Bronchial smooth muscle cell (primary cell): Measurements from ENCODE around the gene PKDCC. TPM values are rescaled to one million over a fixed set of nuclear protein-coding genes. Genes with fewer than 3 reads are reported as not detected.

Experiments used
- total RNA-seq: library from RNA; depleted of rRNA; stranded (reverse); fragments of >200 nt; gene quantifications from 2 replicates; pipeline ENCODE4 v1.2.1, GENCODE V29; 2014

PKDCC gene, protein sequence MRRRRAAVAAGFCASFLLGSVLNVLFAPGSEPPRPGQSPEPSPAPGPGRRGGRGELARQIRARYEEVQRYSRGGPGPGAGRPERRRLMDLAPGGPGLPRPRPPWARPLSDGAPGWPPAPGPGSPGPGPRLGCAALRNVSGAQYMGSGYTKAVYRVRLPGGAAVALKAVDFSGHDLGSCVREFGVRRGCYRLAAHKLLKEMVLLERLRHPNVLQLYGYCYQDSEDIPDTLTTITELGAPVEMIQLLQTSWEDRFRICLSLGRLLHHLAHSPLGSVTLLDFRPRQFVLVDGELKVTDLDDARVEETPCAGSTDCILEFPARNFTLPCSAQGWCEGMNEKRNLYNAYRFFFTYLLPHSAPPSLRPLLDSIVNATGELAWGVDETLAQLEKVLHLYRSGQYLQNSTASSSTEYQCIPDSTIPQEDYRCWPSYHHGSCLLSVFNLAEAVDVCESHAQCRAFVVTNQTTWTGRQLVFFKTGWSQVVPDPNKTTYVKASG
- 30.3 and 53.1 TPM in 2 replicates for total RNA-seq

DNA sequence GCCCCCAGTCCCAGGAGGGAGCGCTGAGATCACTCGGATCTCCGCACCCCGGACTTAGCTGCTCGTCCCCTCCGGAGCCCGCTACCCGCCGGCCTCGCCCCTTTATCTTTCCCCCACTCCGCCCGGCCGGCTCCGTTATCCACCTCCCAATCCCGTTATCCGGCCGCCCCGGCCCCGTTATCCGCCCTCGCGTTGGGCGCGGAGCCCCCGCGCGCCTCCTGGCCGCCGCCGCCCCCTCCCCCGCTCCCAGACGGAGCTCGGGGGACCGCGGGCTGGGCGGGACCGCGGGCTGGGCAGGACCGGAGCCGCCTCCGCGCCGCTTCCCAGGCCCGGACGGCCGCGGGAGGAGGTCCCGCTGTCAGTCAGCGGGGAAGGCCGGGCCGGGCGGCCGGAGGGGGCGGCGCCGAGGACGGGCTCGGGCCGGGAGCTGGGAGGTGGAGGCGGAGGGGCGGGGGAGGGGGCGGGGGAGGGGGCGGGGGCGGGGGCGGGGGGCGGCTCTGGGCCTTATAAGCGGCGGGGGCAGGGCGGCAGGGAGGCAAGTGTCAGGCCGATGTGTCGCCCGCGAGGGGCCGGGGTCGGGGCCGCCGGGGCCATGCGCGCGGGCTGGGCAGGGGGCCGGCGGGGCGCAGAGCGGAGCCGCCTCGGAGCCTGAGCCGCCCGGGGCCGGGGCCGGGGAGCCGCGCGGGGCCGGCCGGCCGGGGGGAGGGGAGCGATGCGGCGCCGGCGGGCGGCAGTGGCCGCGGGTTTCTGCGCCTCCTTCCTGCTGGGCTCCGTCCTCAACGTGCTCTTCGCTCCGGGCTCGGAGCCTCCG lies at the start of gene PKDCC:
Gene PKDCC, plus strand, starts transcription at position 534 of the 811 bp plus-strand sequence. Its CDS starts 179 bp downstream, at position 713.

Other genes with a start within 250 kb of the PKDCC start
- 27.6 and 45.7 TPM in 2 replicates for gene EML4, start 121.3 kb downstream of the PKDCC start, total RNA-seq